ENCODE measurements around the gene DUSP16.
"Not testable (repeated sequence)": the region's sequence is repeated elsewhere in the genome, so short reads cannot be mapped to it uniquely, and the experiment has no call there.

DUSP16 gene

GRCh38 chr12:12562585-12563261 is at the start of gene DUSP16:
DUSP16 (minus strand) TSS chr12:12562863; CDS start chr12:12521098, 41,765 bp downstream.
- DNase-seq: peak; percentile 95

GRCh38 chr12:12612358-12612757 is 49.7 kb upstream of the DUSP16 start:
- peak; percentile 45 for DNase-seq

- DNase-seq: peak; percentile 94
Observed at GRCh38 chr12:12611512-12612306, 49.0 kb upstream of the DUSP16 start, which contains the start of gene CREBL2. CREBL2 (plus strand) TSS chr12:12611876; CDS start chr12:12612173, 297 bp downstream.

- no peak for DNase-seq
Observed at GRCh38 chr12:12610711-12611110, 48.0 kb upstream of the DUSP16 start.

GRCh38 chr12:12609692-12610091 is 47.0 kb upstream of the DUSP16 start:
- DNase-seq: no peak

GRCh38 chr12:12608557-12608957 is 45.9 kb upstream of the DUSP16 start:
- no peak for DNase-seq

GRCh38 chr12:12606781-12607589 is 44.3 kb upstream of the DUSP16 start:
- DNase-seq: no peak

- DNase-seq: no peak
Observed at GRCh38 chr12:12604740-12605139, 42.1 kb upstream of the DUSP16 start.

GRCh38 chr12:12600659-12601058 is 38.0 kb upstream of the DUSP16 start:
- DNase-seq: no peak

GRCh38 chr12:12599750-12600643 is 37.3 kb upstream of the DUSP16 start:
- DNase-seq: no peak

- no peak for DNase-seq
Observed at GRCh38 chr12:12598864-12599263, 36.2 kb upstream of the DUSP16 start.

- not testable (repeated sequence) for DNase-seq
Observed at GRCh38 chr12:12596598-12596997, 33.9 kb upstream of the DUSP16 start.

GRCh38 chr12:12595929-12596328 is 33.3 kb upstream of the DUSP16 start:
- not testable (repeated sequence) for DNase-seq

GRCh38 chr12:12592930-12593329 is 30.3 kb upstream of the DUSP16 start:
- no peak for DNase-seq

- no peak for DNase-seq
Observed at GRCh38 chr12:12590961-12591360, 28.3 kb upstream of the DUSP16 start.

- DNase-seq: not testable (repeated sequence)
Observed at GRCh38 chr12:12588436-12588835, 25.8 kb upstream of the DUSP16 start.

GRCh38 chr12:12587878-12588277 is 25.2 kb upstream of the DUSP16 start:
- no peak for DNase-seq

GRCh38 chr12:12586879-12587675 is 24.4 kb upstream of the DUSP16 start:
- no peak for DNase-seq

GRCh38 chr12:12585115-12585863 is 22.6 kb upstream of the DUSP16 start:
- DNase-seq: no peak

- no peak for DNase-seq
Observed at GRCh38 chr12:12583510-12584178, 21.0 kb upstream of the DUSP16 start.
